Activated naive CD8-positive, alpha-beta T cell treated with anti-CD3 and anti-CD28 coated beads, Interleukin-2, amount 50 U/mL, for 16 hours (primary cell): Measurements from ENCODE around the gene NAALAD2.
"Not testable (repeated sequence)": the region's sequence is repeated elsewhere in the genome, so short reads cannot be mapped to it uniquely, and the experiment has no call there.

Experiments
- DNase-seq: peaks from one replicate; pipeline ENCODE4 v3.0.0-alpha.2; 2020; ENCODE audit warnings: low read depth, low spot score

Gene NAALAD2

DNA sequence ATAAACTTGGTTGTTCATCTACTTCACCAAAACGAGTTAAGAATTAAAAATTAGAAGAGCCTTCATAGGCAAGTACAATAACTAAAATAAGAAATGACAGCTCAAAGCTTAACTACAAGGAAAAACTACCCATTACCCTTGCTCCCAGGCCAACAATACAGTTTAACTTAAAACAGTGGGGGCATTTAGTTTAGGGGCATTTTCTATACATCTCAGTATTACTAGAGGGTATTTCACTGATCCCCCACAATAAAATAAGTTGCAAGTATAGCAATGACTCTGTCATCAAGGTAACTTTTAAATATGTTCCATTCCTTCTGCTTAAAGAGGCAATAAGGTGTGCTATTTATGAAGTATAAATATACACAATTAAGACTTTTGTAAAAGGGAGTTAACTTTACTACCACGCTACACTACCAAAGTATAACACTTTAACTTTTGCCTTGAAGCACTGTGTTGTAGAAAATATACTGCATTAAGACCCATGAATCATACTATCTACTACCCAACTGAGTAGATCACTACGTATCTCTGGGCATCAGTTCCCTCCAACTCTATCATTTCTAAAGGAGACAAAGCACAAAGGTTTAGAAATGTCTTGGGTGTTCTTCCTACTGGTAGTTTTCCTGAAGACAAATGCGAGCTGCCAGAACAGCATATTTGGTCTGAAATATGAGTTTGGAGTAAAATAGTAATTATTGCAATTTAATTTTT lies 58.6 kb downstream of the NAALAD2 start:
- DNase-seq = no peak

DNA sequence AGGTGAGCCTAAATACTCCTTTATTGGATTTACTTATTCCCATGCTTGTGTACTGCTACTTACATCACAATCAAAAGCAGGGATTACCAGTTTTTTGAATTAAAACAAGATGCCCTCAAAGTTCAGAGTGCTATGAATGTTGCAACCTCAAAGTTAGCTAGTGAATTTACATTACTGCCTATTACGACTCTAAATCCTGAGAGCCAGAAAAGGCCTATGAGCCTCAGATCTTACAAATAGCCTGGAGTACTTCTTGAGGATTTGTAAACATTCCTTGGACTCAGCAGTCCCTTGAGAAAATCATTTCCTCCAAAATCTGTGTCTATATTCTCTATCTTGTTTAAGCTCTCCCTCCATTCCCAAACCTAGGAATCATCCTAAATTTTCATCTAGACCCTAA lies 62.9 kb downstream of the NAALAD2 start:
- no peak for DNase-seq

DNA sequence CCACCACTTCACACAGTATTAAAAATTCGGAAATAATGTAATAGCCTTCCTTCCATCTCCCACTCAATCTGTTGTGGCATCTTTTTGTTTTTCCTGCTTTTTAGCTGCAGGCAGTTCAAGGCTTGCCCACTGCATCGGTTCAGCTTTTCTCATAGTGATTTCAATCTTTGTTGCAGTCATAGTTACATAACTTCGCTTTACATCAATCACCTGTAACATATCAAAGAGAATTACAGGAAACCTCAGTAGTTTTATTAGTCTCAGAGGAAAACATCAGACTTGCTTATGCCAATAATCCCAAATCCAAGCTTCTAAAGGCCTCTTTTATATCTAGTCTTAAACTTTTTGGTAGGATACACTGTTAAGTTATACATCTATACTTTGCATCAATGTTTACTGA lies 67.9 kb downstream of the NAALAD2 start:
- DNase-seq = no peak

DNA sequence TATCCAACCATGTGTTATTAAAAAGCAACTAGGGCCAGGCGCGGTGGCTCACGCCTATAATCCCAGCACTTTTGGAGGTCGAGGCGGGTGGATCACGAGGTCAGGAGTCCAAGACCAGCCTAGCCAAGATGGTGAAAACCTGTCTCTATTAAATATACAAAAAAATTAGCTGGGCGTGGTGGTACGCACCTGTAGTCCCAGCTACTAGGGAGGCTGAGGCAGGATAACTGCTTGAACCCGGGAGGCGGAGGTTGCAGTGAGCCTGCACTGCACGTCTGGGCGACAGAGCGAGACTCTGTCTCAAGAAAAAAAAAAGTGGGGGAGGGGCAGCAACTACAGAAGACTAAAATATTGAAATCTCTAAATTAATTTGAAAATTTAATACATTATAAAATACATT lies 69.9 kb downstream of the NAALAD2 start:
- DNase-seq = no peak

DNA sequence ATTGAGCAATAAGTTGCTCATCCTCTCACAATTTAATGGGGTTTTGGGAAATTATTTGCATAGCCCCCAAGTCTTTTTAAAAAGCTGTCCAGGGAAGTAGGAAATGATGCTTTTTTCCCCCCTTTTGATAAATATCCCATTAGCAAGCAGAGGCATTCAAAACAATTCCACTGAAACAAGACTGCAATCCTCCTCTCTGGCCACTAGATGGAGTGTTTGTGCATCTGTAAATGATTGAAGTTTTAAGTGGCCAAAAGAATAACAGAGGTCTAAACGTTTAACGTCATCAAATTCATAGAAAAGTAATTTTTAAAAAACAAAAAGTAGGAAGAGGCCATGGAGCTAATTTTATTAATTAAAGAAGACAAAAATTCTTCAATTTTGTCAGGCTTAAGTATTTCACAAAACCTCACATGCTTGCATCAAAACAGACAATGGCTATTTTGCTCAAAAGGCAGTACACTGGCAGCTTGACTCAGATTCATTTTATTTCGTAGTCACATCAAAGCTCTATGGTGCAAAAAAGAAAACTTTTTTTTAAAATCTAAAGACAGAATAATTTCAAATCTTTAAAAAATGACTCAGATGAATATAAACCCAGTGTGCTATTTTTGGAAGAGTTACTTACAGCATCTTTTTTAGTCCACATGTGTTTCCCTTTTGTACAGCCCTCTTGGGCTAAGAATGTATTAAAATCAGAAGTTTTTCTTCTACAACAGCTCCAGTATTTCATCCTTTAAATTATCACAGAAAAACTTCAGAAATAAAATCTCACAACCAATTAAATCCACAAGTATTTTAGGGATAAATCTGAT lies 70.6 kb downstream of the NAALAD2 start:
- DNase-seq = no peak

DNA sequence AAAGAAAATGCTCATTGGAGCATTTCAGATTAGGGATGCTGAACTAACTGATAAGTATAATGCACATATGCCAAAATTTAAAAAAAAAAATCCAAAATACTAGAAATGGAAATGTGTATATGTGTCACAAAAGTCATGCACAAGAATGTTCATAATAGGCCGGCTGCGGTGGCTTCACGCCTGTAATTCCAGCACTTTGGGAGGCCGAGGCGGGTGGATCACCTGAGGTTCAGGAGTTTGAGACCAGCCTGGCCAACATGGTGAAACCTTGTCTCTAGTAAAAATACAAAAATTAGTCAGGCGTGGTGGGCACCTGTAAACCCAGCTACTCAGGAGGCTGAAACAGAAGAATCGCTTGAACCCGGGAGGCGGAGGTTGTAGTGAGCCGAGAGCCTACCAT lies 73.5 kb downstream of the NAALAD2 start:
- DNase-seq = not testable (repeated sequence)

DNA sequence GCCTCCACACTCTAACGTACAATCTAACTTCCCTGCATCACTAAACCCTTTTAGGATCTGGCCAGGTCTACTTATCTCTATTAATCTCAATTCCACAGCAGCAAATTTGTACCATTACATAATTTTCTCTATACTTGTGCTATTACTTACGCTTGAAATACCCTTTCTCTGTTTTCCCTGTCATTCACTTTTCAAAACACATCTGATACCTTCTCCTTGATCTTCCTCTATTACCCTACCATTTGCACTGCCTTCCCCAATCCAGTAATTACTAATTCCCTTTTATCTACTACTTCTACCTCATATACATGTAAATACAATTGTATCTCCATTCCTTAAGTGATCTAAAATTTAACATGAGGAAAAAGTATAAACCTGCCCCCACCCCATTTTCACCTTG lies 74.4 kb downstream of the NAALAD2 start:
- no peak for DNase-seq

DNA sequence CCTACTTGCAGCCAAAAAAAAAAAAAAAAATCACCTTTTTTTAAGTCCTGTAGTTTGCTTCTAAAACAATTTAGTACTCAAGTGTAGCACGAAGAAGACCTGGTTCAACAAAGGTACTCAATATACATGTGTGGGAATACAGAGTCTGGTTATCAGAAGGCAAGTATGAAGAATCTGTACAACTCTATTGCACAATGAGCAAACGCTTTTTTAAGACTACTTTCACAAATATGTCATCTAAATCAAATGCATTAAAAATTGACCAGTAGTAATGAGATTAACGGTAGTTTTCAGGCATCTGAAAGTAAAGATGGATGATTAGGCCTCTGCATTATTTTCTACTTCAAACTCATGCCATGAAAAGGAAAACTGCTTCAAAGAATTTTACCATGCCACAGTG lies 78.9 kb downstream of the NAALAD2 start:
- no peak for DNase-seq

DNA sequence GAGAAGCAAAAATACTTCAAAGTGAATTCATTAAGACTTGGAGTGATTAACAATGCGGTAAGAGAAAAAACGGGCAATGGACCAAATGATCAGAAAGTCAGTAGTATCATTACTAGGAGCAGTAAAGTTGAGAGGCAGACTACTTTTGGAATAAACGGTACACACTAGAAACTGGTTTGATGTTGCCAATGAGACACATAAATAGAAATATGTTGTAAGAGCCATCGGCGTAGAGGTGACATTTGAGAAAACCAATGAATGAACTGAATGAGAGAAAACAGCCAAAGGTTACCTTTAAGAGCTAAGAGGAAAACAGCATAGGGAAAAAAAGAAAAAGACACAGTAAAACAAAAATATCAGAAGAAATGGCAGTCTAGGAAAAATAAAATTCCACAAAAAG lies 82.1 kb downstream of the NAALAD2 start:
- no peak for DNase-seq

DNA sequence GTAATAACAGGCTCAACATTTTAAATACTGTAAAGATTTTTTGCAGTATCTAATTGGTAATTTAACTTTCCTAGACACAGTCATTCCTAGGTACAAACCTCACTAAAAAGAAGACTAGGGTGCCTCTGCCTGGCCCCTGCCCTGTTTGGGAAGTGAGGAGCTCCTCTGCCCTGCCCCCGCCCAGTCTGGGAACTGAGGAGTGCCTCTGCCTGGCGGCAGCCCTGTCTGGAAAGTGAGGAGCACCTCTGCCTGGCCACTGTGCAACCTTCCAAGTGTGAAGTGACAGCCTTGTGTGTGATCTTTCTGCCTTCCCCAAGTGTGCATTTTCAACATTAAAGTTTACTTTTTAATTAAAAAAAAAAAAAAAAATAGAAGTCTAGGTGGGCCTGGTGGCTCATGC lies 84.1 kb downstream of the NAALAD2 start:
- DNase-seq = no peak

DNA sequence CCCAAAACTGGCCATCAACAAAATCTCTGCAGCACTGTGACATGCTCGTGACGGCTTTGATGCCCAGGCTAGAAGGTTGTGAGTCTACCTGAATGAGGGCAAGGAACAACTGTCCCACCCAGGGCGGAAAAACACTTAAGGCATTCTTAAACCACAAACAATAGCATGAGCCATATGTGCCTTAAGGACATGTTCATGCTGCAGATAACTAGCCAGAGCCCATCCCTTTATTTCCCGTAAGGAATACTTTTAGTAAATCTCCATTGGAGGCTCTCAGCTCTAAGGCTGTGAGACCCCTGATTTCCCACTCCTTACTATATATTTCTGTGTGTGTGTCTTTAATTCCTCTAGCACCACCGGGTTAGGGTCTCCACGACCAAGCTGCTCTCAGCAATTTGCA lies 85.0 kb downstream of the NAALAD2 start:
- DNase-seq = no peak

DNA sequence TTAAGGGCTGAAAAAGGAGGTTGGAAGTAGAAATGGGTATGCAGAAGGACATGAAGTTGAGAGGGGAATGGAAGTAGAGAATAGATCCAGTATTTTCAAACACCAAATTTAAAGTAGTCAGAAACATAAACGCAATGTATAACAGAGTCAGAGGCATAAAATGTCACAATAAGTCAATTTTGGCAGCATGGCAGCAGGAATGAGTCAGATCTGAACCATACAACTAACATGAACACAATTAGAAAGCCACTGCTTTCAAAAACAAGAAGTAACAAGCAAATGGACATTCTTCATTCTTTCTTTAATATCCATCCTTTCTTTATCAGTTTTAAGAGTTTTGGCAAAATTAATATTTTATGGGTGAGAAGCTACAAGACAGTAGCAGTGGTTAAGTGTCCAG lies 85.9 kb downstream of the NAALAD2 start:
- DNase-seq = no peak

DNA sequence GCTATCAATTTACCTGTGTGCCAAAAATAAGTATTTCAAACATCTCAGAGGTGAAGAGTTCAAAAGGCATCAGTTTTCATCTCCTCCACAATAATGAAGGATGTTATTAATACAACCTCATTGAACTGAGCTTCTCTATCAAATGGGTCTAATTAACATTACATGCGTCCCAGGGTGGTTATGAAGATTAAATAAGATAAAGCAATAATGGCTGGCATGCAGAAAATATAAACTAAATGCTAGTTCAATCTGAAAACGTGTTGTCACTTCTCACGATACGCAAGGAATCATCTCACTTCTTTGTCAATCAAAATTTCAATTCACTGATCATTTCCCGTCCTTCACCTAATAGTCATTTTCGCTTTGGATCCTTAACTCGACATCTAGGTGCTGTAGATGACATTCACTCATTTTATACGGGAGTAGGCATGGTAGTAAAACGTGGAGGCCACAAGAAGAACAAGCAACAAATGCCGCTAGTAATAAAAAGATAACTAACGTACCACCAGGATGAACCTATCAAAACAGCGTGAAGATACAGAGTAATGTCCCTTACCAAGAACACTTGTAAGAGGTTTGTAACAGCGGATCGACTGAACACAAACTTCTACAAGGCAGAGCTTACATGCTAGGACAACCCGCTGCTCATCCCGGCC lies 87.5 kb downstream of the NAALAD2 start:
- no peak for DNase-seq

DNA sequence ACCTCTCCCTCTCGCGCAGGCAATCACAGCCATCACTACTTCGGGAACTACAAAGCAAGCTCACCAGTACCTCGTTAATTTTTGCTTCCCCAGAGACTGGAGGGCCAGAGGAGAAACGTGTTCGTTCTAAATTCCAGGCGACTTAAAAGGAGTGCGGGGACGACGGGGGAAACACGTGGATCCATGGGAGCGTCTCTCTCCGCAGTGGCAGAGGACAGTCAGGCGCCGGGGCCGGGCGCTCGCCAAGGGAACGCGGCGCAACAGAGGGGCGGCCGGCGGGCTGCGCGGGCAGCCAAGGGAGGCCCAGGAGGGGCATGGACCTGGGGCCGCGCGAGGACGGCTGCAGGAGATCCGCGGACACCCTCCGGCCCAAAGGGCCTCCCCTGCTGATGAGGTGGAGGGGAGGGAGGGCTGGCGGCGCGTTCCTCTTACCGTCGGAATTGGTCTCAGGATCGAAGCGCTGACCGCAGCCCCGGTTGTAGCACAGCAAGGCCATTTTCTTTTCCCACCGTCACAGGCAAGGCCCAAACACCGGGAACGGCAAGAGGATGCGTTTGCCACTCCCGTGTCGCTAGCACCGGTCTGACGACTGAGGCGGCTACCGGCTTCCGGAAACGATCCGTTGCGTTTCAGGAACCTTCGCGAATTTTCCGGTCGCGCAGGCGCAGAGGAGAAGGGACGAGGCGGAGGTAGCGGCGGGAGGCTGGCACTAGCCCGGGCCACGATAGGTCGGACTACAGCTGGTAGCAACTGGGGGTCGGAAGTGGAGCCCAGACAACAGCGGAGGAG lies 88.2 kb downstream of the NAALAD2 start, which contains the start of gene CHORDC1:
Gene CHORDC1 (minus strand): TSS at position 591 of the 789 bp plus-strand sequence. CDS start 95 bp downstream, at position 496.
- peak; percentile 73 for DNase-seq

DNA sequence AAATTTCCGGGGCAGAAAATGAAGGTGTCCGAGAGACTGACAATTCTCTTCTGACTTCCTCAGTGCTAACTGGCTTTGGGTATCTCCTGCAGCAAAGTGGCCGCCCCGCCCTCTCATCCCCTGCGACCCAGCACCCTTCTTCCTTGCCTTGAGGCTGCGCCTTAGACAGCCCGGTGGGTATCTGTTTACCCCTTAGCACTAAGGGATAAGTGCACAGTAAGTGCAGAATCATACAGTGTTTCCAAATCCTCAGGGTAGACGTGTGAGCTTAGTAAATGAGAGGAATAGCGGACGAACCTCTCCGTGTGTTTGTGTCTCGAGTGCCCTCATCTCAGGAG lies 88.8 kb downstream of the NAALAD2 start:
- no peak for DNase-seq

DNA sequence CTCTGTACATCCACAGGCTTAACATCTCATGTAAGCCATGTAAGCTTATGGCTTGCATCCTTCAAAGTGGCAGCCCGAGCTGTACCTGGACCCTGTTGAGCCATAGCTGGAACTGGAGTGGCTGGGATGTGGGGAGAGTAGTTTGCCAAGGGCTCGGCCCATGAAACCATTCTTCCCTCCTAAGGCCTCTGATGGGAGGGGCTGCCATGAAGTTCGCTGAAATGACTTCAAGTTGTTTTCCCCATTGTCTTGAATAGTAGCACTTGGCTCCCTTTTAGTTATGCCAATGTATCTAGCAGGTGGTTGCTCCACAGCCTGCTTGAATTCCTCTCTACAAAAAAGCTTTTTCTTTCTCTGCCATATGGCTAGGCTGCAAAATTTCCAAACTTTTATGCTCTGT lies 93.6 kb downstream of the NAALAD2 start:
- no peak for DNase-seq

DNA sequence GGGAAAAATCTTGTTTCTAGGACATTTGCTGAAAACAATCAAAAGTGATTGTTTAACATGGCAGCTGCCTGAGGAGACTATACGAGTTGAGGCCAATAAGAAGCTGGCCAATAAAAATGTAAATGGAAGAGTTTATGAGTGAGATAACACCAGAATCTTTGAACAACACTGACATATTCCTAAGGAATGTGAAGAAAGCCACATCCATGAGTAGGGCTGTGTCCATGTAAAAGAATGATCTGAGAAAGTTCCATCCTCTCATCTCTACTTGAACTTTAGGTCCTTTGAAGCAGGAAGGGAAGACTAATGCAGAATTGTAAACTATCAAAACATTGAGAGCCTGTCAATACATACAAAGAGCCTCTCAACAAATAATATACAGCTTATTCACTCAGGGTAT lies 95.3 kb downstream of the NAALAD2 start:
- no peak for DNase-seq

DNA sequence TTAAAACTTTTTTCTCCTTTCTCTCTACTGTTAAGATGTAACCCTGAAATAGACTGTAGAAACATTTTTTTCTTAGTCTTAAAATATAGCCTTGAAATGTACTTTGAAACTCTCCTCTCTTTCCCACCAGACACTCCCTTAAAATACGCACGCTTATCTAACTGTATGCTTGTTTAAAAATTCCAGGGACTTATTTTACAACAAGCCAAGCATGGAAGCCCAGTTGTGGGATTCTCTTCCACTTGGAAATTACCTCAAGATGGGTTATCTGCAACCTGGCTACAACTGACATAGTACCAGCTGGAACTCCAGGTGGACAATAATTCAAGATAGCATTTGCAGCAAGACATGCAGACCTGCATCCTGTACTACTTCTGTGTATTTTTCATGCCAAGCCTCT lies 100.5 kb downstream of the NAALAD2 start:
- no peak for DNase-seq

DNA sequence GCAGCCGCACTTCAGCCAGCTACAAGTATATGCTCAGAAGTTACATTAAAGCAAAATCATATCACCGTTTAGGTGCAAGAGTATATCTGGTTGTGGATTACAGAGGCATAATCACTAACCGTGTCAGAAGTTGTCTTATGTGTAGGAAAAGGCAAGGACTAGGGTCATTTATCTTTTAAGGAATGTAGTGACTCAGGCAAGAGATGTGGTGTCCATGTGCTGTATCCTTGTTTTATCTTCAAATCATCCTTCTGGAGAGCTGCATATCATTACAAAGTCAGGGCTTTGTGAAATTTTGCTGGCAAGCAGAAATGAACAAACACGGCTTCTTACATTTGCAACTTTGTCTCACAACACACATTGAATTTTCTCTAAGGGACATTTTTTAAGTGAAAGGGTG lies 101.1 kb downstream of the NAALAD2 start:
- no peak for DNase-seq

DNA sequence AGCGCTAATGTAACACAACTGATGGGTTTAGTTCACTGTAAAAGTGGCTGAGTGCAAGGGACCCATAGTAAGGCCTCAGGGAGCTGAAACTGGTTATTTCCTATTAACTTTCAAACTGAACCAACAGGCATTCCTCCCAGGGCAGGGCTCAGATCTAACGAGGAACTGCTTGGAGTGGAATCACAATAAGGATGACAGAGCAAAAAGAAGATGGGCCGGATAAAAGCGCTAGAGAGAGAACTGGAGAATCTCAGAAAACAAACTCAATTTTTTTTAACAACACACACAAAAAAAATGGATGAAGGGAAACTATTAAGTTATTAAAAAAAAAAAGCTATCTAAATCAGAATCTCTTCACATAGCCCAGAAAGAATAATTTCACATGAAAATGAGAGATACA lies 102.5 kb downstream of the NAALAD2 start:
- DNase-seq = no peak

DNA sequence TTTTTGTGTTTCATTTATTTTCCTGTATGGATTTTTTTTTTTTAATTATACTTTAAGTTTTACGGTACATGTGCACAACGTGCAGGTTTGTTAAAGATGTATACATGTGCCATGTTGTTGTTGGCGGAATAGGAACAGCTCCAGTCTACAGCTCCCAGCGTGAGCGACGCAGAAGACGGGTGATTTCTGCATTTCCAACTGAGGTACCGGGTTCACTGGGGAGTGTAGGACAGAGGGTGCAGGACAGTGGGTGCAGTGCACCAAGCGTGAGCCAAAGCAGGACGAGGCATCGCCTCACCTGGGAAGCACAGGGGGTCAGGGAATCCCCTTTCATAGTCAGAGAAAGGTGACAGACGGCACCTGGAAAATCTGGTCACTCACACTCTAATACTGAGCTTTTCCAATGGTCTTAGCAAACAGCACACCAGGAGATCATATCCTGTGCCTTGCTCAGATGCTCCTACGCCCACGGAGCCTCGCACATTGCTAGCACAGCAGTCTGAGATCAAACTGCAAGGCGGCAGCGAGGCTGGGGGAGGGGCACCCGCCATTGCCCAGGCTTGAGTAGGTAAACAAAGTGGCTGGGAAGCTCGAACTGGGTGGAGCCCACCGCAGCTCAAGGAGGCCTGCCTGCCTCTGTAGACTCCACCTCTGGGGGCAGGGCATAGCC lies 105.6 kb downstream of the NAALAD2 start:
- DNase-seq = not testable (repeated sequence)
